Measurements from ENCODE around the gene SULF2. TPM values are rescaled to one million over a fixed set of nuclear protein-coding genes. Genes with fewer than 3 reads are reported as not detected.

The SULF2 gene
- total RNA-seq, 1 experiment from 2014 or later = 0.69 TPM

GRCh38 chr20:47751449-47751848 lies 33.8 kb downstream of the SULF2 start:
- DNase-seq (ENCODE audit: low spot score) = no peak
- Histone ChIP-seq H3K9me3 (ENCODE audit: low read depth, low read length, poor library complexity, severe bottlenecking) (no peaks in the 10 kb centered on the region), H3K27ac (ENCODE audit: low read depth, low read length, poor library complexity, severe bottlenecking) (no peak overlapping the region), H3K36me3 (ENCODE audit: insufficient read depth, low read length, poor library complexity, severe bottlenecking) (no peaks in the 10 kb centered on the region), H3K4me3 (ENCODE audit: low read depth, low read length, poor library complexity, severe bottlenecking) (no peak overlapping the region), H3K27me3 (replicated peaks; ENCODE audit: insufficient read depth, low read depth, low read length, poor library complexity) (no peaks in the 10 kb centered on the region), H3K4me1 (ENCODE audit: insufficient read depth, low read length, poor library complexity, severe bottlenecking) (no peaks in the 10 kb centered on the region)
- ChIA-PET POLR2A (ENCODE audit: low non-redundant PET) (no interaction called here), CTCF (no interaction called here)
- intact Hi-C loops (cut with micrococcal nuclease; ENCODE audit: unreplicated experiment) = no loop called here
- TF ChIP-seq CTCF (conservative IDR thresholded peaks at IDR 0.05; ENCODE audit: low read depth, low read length) (no peak), EZH2 (IDR thresholded peaks at IDR 0.05; ENCODE audit: borderline replicate concordance, low read depth, low read length, poor library complexity, severe bottlenecking) (no peak)
- no TSS peak for BruUV-seq (replicated peaks)

DNA sequence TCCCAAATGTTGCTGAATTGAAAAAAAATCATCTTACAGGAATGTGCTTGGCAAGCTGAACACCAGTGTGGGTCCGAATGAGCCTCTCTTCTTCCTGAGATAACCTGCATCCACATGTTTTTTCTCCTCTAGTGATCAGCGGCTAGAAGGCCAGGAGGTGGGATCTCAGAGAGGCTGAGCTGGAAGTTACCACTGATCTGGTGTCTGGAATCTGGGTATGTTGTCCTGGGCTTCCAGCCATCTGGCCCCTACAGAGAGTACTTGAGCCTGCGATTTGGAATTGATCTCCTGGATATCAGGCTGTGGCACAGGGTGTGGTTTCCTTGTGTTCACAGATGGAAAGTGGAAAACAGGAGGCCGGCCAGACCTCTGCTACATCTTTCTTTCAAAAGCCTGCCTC lies 35.9 kb downstream of the SULF2 start:
- no peak for TF ChIP-seq EZH2 (IDR thresholded peaks at IDR 0.05; ENCODE audit: borderline replicate concordance, low read depth, low read length, poor library complexity, severe bottlenecking)
- TF ChIP-seq CTCF (conservative IDR thresholded peaks at IDR 0.05; ENCODE audit: low read depth, low read length) = no peak
- H3K4me1 ChIP-seq (ENCODE audit: insufficient read depth, low read length, poor library complexity, severe bottlenecking) = no peaks in the 10 kb centered on the region
- no TSS peak for BruUV-seq (replicated peaks)
- CTCF ChIA-PET = interaction anchor here (0.8 kb wide), 1 partner anchor 871 kb away, joined by 3 read pairs; no protein-coding TSS in a partner anchor
- no peaks in the 10 kb centered on the region for H3K27me3 ChIP-seq (replicated peaks; ENCODE audit: insufficient read depth, low read depth, low read length, poor library complexity)
- intact Hi-C loops (cut with micrococcal nuclease; ENCODE audit: unreplicated experiment) = no loop called here
- no peak overlapping the region for H3K27ac ChIP-seq (ENCODE audit: low read depth, low read length, poor library complexity, severe bottlenecking)
- H3K9me3 ChIP-seq (ENCODE audit: low read depth, low read length, poor library complexity, severe bottlenecking) = no peaks in the 10 kb centered on the region
- DNase-seq (ENCODE audit: low spot score) = no peak
- no peaks in the 10 kb centered on the region for H3K36me3 ChIP-seq (ENCODE audit: insufficient read depth, low read length, poor library complexity, severe bottlenecking)
- no peak overlapping the region for H3K4me3 ChIP-seq (ENCODE audit: low read depth, low read length, poor library complexity, severe bottlenecking)
- POLR2A ChIA-PET (ENCODE audit: low non-redundant PET) = no interaction called here

GRCh38 chr20:47748823-47749222 lies 36.5 kb downstream of the SULF2 start:
- Histone ChIP-seq H3K4me3 (ENCODE audit: low read depth, low read length, poor library complexity, severe bottlenecking) (no peak overlapping the region), H3K9me3 (ENCODE audit: low read depth, low read length, poor library complexity, severe bottlenecking) (no peaks in the 10 kb centered on the region), H3K27ac (ENCODE audit: low read depth, low read length, poor library complexity, severe bottlenecking) (no peak overlapping the region), H3K36me3 (ENCODE audit: insufficient read depth, low read length, poor library complexity, severe bottlenecking) (no peaks in the 10 kb centered on the region), H3K27me3 (replicated peaks; ENCODE audit: insufficient read depth, low read depth, low read length, poor library complexity) (no peaks in the 10 kb centered on the region), H3K4me1 (ENCODE audit: insufficient read depth, low read length, poor library complexity, severe bottlenecking) (no peaks in the 10 kb centered on the region)
- POLR2A ChIA-PET (ENCODE audit: low non-redundant PET) = no interaction called here
- CTCF ChIA-PET = no interaction called here
- no TSS peak for BruUV-seq (replicated peaks)
- DNase-seq (ENCODE audit: low spot score) = no peak
- intact Hi-C loops (cut with micrococcal nuclease; ENCODE audit: unreplicated experiment) = no loop called here
- TF ChIP-seq CTCF (conservative IDR thresholded peaks at IDR 0.05; ENCODE audit: low read depth, low read length) = no peak
- TF ChIP-seq EZH2 (IDR thresholded peaks at IDR 0.05; ENCODE audit: borderline replicate concordance, low read depth, low read length, poor library complexity, severe bottlenecking) = no peak
